Psoas muscle (tissue), 8 donors: ENCODE measurements around the gene ITSN1. TPM values are rescaled to one million over a fixed set of nuclear protein-coding genes. Genes with fewer than 3 reads are reported as not detected.

Source experiments
- ATAC-seq, 4 donors: fragments of 200-7000 bp; cut with Tn5 transposase; one replicate each; pipeline ENCODE4 v1.9.1; 2020; ENCODE audit warnings: moderate library complexity in 3 of 4, mild to moderate bottlenecking in 2 of 4
- DNase-seq, 2 donors: peaks; one replicate each; pipeline ENCODE4 v3.0.0-alpha.2; 2020
- H3K27ac ChIP-seq: fragments of 200-600 bp; one replicate; pipeline ENCODE4 v1.8.0; 2022
- H3K27me3 ChIP-seq, 3 donors: fragments of 200-600 bp in 1 of 3; one replicate each; pipeline versions ENCODE4 v1.6.1 to v1.8.0; 2013 to 2022; ENCODE audit warnings: low read length in 2 of 3, mild to moderate bottlenecking in 2 of 3, moderate library complexity in 1 of 3; ENCODE audit not compliant: insufficient read depth in 3 of 3
- H3K36me3 ChIP-seq, 2 donors: fragments of 200-600 bp in 1 of 2; one replicate each; pipeline versions ENCODE4 v1.6.1 to v1.8.0; 2013 to 2022; ENCODE audit warnings: low read depth in 1 of 2, mild to moderate bottlenecking in 1 of 2, moderate library complexity in 1 of 2; ENCODE audit not compliant: insufficient read depth in 1 of 2
- H3K4me1 ChIP-seq: fragments of 200-600 bp; one replicate; pipeline ENCODE4 v1.8.0; 2022
- H3K4me3 ChIP-seq: fragments of 200-600 bp; one replicate; pipeline ENCODE4 v1.8.0; 2022; ENCODE audit warnings: mild to moderate bottlenecking
- H3K9me3 ChIP-seq: fragments of 200-600 bp; one replicate; pipeline ENCODE4 v1.8.0; 2022
- WGBS, 3 donors: extraction: QIAGEN DNeasy Blood & Tissue Kit; methylation state at CpG; one replicate each; pipeline versions ENCODE4 v1.1.6 to v1.1.7; 2013; 5-methylcytosine and 5-hydroxymethylcytosine counted together
- intact Hi-C, 2 donors: fragments of 100-400 bp; cut with DNase I; formaldehyde crosslinking; loops; one replicate each; pipeline versions ENCODE4 v1.11.0 to v1.14.2; 2022
- polyA plus RNA-seq, 3 donors: library from polyadenylated mRNA; stranded (reverse); fragments of 200-250 nt; gene quantifications; one replicate each; pipeline ENCODE4 v1.2.3, GENCODE V29; 2013
- total RNA-seq, 4 donors: library from RNA; stranded (reverse); fragmentation: NEBNext Ultra II Directional in 2 of 4; extraction: Animal tissue kit (Norgen Biotek cat#: 25700) in 2 of 4; gene quantifications; one replicate each; pipeline versions ENCODE4 v1.2.1 to v1.2.4, GENCODE V29; 2021 to 2023
- TF ChIP-seq, protein P1 (sequence below): fragments of 200-600 bp; IDR thresholded peaks from one replicate; pipeline ENCODE4 v1.8.0; 2022; ENCODE audit warnings: antibody characterized with exemption
- donor health status: healthy with polysubstance abuse.
- donor health status: DM: no; HTN: no; CAD: no; lungs with moderate emphysema.
- donor health status: Bipolar disorder and iron deficiency.
- donor health status: healthy.
- donor health status: DM: yes; HTN: yes; CAD: no.
- donor health status: DM: no; HTN: no; CAD: no.
- donor health status: DM: no; HTN: no; CAD: no.
- donor health status: DM: yes; HTN: yes; CAD: no.

Gene ITSN1
- total and polyA plus RNA-seq, 7 donors: 9.3 to 43.8 (median 22.4) TPM

GRCh38 chr21:33875026-33875695, 232.9 kb downstream of the ITSN1 start:
- 89 to 94% (median 91%) methylated on average over 20 of the region's 20 CpGs for WGBS, 3 donors
- Histone ChIP-seq H3K4me3 (no peak overlapping the region), H3K27ac (no peak overlapping the region), H3K36me3 (no peaks in the 10 kb centered on the region), H3K27me3 (no peaks in the 10 kb centered on the region), H3K9me3 (no peaks in the 10 kb centered on the region), H3K4me1 (no peaks in the 10 kb centered on the region)
- ATAC-seq (no peak), DNase-seq (peak in 1 of 2 donors; percentile 30)
- intact Hi-C loops: no loop called here
- TF ChIP-seq, protein P1, sequence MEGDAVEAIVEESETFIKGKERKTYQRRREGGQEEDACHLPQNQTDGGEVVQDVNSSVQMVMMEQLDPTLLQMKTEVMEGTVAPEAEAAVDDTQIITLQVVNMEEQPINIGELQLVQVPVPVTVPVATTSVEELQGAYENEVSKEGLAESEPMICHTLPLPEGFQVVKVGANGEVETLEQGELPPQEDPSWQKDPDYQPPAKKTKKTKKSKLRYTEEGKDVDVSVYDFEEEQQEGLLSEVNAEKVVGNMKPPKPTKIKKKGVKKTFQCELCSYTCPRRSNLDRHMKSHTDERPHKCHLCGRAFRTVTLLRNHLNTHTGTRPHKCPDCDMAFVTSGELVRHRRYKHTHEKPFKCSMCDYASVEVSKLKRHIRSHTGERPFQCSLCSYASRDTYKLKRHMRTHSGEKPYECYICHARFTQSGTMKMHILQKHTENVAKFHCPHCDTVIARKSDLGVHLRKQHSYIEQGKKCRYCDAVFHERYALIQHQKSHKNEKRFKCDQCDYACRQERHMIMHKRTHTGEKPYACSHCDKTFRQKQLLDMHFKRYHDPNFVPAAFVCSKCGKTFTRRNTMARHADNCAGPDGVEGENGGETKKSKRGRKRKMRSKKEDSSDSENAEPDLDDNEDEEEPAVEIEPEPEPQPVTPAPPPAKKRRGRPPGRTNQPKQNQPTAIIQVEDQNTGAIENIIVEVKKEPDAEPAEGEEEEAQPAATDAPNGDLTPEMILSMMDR: no peak

DNA sequence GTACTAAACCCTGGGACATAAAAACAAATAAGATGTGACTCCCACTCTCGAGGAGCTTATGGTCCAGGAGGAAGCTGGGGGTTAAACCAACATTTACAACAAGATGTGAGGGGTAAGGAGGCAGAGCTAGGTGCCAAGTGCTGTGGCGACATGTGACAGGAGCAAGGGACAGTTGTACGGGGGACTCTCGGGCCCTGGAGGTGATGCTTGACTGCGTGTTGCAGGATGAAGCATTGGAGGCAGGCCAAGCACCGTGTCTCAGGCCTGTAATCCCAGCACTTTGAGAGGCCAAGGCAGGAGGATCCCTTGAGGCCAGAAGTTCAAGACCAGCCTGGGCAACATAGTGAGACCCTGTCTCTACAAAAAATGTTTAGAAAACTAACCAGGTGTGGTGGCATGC, 236.5 kb downstream of the ITSN1 start:
- TF ChIP-seq, protein P1: no peak
- H3K4me3 ChIP-seq: no peak overlapping the region
- ATAC-seq: no peak
- no peaks in the 10 kb centered on the region for H3K27me3 ChIP-seq
- no peak overlapping the region for H3K27ac ChIP-seq
- 80 to 93% (median 83%) methylated on average over 6 of the region's 6 CpGs for WGBS, 3 donors
- H3K9me3 ChIP-seq: no peaks in the 10 kb centered on the region
- no peaks in the 10 kb centered on the region for H3K4me1 ChIP-seq
- H3K36me3 ChIP-seq: no peaks in the 10 kb centered on the region
- intact Hi-C loops: no loop called here
- DNase-seq: no peak

DNA sequence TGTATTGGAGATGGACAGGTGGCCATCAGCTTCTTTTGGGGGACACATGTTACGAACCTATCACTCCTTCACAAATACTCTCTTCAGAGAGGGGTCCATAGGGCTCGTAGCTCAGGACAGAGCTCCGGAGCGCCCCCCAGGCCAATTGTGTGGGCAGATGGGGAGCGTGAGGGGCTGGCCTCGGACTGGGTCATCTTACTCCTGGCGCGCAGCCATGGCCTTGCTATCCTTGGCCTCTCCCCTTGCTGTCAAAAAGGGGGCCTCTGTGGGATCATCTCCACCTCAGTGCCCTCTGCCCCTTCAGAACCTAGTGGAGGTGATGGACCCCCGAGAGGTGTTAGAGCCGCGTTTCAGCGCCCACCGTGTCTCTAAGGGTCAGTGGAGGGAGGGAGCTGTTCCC, 238.3 kb downstream of the ITSN1 start:
- Histone ChIP-seq H3K9me3 (no peaks in the 10 kb centered on the region), H3K36me3 (no peaks in the 10 kb centered on the region), H3K27ac (no peak overlapping the region), H3K4me1 (no peaks in the 10 kb centered on the region), H3K27me3 (peaks cover 0 to 2% (median 0%) of the 10 kb centered on the region in 3 donors), H3K4me3 (no peak overlapping the region)
- intact Hi-C loops: no loop called here
- 88 to 89% (median 88%) methylated on average over 13 of the region's 13 CpGs for WGBS, 3 donors
- DNase-seq (no peak), ATAC-seq (no peak)
- TF ChIP-seq, protein P1: no peak

DNA sequence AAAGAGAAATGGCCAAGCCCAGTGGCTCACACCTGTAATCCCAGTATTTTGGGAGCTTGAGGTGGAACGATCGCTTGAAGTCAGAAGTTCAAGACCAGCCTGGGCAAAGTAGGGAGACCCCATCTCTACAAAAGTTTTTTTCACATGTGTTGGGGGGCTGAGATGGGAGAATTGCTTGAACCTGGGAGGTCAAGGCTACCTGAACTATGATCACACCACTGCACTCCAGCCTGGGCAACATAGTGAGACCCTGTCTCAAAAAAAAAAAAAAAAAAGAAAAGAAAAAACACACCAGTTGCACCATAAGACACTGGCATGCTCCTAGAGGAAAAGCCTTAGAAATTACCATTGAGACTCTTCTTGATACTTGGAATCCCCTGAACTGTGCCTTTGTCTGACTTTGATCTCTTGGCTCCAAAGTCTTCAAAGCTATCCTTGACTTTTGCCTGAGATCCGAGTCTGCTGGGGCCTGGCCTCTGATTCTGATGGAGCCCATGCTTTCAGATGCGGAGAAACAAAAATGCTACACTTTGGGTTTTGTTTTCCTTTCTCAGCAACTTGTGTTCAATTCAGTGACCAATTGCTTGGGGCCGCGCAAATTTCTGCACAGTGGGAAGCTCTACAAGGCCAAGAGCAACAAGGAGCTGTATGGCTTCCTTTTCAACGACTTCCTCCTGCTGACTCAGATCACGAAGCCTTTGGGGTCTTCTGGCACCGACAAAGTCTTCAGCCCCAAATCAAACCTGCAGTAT, 239.6 kb downstream of the ITSN1 start:
- Histone ChIP-seq H3K4me1 (no peaks in the 10 kb centered on the region), H3K4me3 (no peak overlapping the region), H3K27ac (no peak overlapping the region), H3K9me3 (no peaks in the 10 kb centered on the region), H3K36me3 (no peaks in the 10 kb centered on the region), H3K27me3 (peaks cover 0 to 2% (median 0%) of the 10 kb centered on the region in 3 donors)
- WGBS, 3 donors: 78 to 82% (median 80%) methylated on average over 9 of the region's 9 CpGs
- DNase-seq (no peak), ATAC-seq (no peak)
- TF ChIP-seq, protein P1: no peak
- intact Hi-C loops: no loop called here
